Brain pericyte (primary cell): ENCODE measurements around the gene CTNNA2.

Experiments
- DNase-seq: peaks from one replicate; pipeline ENCODE4 v3.0.0-alpha.2; 2012; ENCODE audit warnings: low read depth, low spot score

The CTNNA2 gene

DNA sequence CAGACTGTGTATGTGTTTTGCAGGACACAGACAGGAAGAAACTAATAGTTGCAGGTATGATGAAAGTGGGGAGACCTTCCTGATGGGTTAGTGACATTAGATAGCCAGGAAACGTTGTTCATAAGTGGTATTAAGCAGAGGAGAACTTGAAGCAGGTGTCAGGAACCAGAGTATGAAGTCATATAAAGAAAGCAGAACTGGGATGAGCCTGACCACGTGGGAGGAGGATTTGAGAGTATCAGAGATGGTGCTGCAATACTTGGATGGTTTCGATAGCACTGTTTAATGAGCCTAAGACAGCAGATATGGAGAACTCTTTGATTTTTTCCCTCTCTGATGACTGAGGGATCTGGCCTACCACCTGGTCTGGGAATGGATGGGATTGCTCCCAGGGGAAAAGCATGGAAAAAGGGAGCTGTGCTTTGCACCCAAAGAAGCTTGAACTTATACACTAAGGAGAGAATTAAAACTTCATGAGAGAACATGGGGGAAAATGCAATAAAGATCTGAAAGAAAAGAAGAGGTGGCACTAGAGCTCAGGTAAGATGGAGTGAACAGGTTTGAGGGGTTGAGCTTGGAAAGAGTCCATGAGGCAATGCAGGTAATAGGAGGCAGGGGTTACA, 1017.7 kb downstream of the CTNNA2 start:
- DNase-seq, result no peak

DNA sequence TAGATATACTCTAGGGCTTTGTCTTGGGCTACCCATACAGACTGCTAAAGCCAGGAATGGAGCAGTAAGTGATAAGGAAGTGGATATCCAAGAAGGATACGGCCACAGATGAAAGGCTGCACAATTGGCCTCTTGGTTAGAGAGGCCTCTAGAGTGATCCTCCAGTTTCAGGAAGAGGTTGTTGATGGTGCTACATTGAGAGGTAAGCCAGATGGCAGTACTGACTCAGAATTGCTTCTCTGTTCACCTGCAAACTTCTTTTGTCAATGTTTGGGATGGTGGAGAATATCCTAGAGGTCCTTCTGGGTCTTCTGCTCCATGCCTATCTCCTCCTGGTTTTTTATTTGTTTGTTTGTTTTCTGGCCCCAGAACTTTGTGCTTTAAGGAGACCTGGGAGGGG, 1018.5 kb downstream of the CTNNA2 start:
- DNase-seq, result no peak

DNA sequence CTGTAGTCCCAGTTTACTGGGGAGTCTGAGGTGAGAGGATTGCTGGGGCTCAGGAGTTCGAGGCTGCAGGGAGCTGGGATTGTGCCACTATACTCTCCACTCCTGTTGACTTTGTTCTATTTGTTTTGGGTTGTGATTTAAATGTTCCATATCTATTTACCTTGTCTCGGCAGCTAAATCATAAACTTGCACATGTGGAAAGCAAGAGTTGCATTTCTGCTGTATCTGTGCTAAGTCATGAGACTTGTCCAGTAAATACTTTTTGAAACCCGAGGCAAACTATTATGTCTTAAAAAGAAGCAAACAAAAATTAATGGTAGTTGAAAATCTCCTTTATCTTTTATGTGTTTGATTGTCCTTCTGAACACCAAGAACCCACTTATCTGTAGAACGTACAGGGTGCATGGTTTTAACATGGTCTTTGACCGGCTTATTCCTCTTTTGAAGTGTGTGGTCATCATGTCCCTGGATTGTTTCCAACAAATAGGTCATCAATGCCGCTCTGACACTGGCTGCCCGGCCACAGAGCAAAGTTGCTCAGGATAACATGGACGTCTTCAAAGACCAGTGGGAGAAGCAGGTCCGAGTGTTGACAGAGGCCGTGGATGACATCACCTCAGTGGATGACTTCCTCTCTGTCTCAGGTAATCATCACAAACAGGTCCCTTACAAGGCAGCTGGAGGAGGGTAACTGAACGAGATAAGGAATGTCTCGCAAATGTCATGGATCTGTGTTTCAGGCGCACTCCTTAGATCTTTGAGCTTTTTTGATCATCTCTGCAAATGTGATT, 1032.8 kb downstream of the CTNNA2 start:
- no peak for DNase-seq

DNA sequence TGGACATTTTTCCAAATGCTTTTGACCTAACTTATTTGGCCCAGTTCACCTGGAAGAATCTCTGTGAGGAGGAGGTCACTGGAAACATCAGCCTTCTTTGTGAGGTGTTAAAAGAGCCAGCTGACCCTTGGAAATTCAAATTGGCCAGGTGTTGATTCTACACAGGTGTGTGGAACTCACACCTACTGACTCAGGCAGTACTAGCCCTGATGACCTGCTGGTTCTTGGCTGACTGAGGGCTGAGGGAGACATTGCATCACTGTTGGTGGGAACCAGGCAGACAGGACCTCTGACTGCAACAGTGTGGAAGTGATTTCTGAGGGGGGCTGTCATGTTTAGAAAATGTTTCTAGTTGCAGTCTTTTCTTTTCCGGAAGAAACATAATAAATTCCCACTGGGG, 1033.9 kb downstream of the CTNNA2 start:
- no peak for DNase-seq

DNA sequence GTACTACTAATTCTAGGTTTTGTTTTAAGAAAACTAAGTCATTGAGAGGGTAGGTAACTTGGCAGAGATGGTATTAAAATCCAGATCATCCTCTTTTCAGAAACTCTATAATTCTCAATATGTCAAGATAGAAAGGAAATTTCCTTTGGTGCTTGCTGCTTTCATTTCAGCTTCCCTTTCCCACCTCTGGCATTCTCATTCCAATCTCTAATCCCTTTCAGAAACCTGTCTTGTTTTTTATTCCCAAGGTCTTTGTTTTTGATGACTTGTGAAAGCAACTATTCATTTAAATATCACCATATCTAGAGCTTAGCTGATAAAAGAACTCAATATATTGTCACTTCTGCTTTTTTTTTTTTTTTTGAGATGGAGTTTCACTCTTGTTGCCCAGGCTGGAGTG, 1034.5 kb downstream of the CTNNA2 start:
- no peak for DNase-seq

DNA sequence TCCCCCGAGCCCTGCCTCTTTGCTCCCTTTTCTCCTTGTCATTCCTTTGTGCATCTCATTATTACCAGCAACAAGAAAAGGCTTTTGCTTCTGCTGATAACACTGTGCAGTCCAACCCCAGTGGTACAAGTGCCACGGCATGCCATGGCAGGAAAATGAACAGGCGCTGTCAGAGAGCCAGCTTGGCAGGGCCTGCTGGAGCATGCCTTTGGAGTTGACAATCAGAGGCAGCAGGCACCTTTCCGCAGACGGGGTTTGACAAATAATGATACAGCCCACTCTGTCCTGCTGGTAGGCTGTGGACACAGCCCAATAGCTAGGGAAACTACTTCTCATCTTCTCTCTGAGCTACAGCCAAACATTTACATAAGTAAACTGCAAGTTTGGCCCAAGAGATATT, 1035.6 kb downstream of the CTNNA2 start:
- DNase-seq, result no peak

DNA sequence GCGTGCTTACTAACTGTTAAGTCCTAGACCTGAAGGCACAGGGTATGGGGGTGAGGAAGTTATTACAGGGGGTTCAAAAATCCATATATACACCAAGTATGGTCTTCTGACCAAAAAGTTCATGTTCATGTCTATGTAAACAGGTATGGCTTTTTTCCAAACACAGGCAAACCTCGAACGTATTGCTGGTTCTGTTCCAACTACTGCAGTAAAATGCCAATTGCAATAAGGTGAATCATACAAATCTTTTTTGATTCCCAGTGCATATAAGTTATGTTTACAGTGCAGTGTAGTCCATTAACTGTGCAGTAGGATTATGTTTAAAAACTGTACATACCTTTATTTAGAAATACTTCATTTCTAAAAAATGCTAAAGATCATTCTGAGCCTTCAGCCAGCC, 1037.0 kb downstream of the CTNNA2 start:
- no peak for DNase-seq

DNA sequence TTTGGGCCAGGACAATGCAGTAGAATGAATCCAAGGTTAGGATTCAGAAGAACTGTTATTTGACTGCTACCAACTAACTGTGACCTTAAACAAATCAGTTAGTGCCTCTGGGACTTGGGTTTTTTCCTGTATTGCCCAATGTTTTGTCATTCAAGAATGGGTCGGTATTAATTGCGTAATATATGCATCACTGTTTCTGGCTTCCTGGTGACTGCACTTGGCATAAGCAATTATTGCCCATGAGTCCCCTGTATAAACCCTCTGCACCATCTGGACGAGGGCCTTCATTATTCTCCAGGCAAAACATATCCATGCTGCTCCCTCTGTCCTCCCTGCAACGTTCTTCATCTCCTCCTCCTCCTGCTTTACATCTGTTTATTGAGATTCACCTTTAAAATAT, 1047.5 kb downstream of the CTNNA2 start:
- no peak for DNase-seq

DNA sequence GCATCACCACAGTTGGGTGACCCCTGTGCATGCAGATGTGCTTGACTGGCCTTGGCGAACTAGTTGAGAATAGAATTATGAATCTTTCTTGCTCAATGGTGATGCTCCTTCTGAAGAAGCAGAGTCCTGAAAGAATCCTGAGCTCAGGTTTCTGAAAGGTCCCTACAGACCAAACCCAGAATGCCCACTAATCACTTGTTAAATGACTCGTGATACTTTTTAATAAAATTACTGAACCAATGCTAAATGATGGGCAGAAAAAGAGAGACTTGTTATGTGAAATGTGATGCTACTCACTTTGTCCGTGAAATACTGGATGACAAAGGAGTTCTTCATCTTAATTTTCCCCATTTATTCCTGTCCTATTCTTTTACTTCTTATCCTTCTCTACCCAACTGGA, 1055.2 kb downstream of the CTNNA2 start:
- no peak for DNase-seq

DNA sequence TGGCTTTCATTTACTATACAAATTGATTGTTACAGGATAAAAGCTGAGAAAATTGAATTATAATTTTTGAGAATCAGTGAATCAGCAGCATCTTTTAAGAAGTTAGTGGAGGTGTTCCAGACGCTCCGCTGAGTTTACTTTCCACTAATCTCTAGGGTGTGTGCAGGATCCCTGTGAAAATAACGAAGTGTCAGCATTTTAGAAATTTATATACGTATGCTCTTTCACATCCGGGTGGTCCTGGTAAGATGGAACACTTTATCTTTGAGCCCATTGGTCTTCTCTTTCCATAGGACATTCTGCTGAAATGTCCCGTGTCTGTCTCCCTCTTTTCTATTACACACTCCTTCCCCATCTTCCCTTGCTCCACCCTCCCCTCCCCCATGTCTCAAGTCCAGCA, 1060.3 kb downstream of the CTNNA2 start:
- no peak for DNase-seq

DNA sequence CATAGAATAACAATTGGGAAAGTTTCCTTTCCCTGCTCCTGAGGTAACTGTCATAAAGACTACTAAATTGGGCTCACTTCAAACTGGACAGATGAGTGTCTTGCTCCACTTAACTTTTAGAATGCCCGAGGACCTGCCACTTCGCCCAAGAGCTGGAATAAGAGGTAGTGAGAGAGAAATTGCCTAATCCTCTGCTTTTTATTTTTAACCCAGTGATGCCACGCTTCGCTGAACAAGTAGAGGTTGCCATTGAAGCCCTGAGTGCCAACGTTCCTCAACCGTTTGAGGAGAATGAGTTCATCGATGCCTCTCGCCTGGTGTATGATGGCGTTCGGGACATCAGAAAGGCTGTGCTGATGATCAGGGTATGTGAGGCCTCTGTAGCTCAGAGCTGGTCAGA, 1061.1 kb downstream of the CTNNA2 start:
- DNase-seq, result no peak

DNA sequence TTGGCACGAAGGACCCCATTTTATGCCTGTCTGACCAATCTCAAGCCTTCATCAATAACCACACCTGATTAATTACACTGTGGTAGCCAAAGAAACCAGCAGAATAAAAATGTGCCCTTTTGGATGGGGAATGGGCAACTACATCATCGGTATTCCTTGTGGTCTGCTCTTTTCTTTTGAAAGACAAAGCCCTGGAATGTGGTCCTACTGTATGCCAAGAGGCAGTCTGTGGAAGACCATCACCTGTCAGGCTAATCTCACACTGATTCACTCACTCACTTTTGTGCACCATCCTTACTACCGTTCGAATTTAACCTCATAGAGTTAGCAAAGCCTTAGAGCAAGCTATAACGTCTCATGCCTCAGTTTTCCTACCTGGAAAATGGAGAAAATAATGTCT, 1066.9 kb downstream of the CTNNA2 start:
- no peak for DNase-seq

DNA sequence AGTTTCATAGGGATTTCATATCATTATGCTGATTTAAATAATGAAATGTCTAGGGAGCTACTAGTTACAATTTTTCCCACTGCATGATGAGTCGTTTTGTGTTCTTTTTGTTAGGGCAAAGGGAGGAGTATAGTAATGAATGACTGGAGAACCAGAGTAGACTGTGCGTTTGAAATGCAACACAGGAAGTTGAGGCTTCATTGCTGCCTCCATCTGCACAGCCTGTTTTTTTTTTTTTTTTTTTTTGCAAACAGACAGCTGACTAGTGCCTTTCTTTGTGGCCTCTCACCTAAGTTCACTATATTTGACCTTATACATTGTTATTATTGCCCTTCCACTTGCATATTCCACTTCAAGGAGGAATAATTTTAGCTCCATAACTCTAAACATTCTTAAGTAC, 1078.4 kb downstream of the CTNNA2 start:
- no peak for DNase-seq

DNA sequence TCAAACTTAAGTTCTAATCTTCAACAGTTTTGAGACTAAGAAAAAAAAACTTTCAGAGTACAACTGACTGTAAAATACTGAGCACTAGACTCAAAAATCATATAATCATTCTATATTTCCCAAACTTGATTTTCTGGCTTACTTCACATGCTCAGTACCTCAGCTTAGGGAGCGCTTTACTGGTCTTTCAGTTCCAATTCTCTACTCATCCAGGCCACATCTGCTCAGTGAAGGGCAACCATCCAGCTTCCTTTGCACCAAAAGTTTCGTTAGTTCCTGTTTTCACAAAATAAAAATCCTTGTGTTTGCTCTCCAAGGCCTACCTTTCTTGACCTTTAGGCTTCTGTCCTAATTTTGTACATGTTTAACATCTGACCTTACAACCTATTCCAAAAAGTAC, 1079.3 kb downstream of the CTNNA2 start:
- no peak for DNase-seq

DNA sequence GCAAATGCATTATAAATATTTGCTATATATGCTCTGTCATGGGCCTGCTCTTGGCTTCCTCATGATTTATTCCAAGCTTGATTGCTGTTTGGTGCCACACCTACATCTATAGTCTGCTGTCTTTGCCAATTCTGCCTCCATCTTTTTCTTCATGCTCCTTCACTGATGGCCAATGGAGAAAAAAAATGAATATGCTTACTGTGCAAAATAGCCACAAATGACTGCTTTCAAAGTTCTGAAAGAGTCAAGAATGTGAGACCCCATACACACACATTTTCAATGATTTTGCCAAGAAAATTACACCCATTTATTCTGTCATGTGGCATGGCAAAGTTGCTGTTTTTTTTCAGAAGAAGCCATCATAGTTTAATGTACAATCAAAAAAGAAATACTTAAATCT, 1097.3 kb downstream of the CTNNA2 start:
- DNase-seq, result no peak

DNA sequence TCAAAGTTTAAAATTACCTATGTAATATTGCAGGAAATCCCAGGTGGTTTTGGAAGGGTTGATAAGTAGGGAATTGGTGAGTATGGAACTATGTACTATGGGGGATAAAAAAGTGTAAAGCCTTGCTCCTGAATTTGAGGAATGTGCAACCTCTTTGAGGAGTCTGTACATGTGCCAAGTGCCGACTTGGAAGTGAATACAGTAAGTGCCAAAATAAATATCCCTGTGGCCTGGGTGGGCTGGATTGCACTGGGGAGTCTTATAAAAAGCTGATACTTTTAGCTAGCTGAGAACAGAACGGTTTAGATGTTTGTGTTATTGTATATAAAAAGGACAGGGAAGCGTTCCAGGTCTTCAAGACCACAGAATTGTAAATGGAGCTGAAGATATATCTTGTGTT, 1108.8 kb downstream of the CTNNA2 start:
- DNase-seq, result no peak

DNA sequence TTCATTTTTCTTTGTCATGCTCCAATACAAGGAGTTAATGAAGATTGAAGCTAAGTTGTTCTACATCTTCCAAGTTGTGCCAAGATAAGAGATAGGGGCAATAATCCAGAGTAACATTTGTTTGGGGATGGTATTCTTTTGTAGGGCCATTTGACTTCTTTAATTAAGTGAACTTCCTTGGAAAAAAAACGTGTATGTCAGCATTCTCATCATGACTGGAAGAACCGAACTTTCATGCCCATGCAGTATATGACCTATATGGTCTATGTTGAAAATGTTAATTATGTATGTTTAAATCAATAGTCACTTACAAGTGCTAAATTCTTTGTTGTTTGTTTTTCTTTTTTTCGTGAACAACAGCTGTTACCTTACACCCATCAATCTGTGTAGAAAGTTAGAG, 1111.2 kb downstream of the CTNNA2 start:
- no peak for DNase-seq

DNA sequence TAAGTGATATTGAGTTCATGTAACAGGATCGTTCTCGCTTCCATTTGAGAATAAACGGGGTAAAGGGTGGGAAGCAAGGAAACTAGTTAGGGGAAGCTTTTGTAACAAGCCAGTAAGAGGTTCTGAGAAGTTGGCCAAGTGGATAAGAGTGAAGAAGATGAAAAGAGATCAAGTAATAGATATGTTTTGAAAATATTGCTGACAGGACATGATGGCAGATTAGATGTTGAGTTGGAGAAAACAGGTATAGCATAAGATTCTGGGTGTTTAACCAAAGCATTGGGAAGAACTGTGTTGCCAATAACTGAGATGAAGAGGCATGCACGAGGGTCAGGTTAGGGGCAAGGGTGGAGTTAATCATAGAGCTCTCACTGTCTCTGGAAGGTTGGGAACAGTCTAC, 1121.7 kb downstream of the CTNNA2 start:
- DNase-seq, result no peak

DNA sequence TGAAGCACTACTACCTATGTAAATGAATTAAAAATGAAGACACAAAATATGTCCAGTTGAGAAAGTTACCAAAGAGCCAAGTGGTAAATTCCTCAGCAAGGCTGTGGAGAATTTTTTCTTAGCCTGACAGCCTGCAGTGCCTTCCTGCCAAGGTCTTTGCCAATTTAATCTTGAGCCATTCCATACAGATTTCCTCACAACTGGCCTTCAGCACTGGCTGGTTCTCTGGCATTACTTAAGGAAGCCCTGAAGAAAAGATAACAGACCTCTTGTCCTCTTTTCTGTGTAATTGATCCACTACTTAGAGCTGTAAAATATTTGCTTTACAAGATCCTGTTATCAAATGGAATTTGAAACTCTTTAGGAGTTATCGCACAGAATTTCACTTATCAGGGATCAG, 1125.9 kb downstream of the CTNNA2 start:
- DNase-seq, result no peak

DNA sequence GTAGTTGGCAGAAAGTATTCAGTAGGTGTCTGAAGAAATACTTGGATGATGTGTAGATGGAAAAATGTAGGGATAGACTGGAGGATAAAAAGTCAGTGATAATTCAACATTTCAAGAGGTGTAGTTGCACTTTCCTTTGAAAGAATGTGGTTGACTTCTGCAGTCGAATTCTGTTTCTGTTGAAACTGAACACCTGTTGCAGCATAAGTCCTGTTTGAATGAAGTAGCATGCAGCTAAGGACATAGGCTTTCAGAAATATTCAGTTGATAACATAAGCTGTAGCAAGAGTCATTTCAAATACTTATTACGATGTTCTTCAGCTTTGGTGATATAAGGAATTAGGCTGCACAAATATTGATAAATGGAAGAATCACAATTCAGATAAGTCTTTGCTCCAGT, 1129.6 kb downstream of the CTNNA2 start:
- no peak for DNase-seq

DNA sequence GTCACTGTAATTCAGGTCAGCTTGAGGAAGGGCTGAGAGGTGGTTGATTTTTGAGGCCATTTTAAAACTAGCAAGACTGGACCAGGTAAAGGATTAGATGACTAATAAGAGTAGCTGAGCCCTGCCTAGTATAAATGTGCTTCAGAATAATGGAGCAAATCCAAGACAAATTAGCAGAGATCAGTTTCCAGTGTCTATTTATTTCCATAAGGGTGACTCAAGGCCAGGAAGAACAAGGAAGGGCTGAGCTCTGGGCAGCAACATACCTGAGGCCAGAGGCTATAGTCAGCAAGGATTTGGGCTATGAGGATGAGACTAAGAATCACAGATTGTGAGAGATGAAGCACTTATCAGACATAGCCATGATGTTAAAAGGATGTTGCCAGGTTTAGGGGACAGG, 1130.7 kb downstream of the CTNNA2 start:
- no peak for DNase-seq

DNA sequence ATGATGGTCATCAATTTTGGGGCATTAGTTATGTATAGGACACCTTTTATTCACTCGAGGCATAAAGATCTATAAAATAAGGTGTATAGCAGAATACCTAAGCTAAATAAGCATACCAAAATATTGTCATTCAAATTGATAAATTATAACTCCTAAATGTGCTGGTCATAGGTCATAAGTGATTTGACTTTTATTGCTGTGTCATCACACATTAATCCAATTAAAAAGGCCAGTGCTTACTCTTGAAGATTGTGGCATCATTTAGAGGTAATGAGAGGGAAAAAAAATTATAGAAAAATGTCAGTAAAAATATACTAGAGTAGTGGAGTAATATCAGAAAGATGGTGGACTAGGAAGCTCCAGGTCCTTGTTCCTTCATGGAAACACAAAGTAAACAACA, 1138.6 kb downstream of the CTNNA2 start:
- no peak for DNase-seq

DNA sequence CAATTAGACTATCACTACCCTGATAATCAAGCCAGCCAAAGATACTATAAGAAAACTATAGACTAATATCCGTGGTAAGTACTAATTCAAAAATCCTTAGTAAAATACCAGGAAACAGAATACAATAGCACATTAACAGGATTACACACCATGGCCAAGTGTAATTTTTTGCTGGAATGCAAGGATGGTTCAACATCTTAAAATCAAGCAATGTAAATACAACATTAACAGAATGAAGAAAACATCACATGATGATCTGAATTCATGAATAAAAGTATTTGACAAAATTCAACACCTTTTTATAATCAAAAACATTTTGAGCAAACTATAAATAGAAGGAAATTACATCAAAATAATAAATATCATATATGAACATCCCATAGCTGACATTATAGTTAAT, 1142.4 kb downstream of the CTNNA2 start:
- no peak for DNase-seq

DNA sequence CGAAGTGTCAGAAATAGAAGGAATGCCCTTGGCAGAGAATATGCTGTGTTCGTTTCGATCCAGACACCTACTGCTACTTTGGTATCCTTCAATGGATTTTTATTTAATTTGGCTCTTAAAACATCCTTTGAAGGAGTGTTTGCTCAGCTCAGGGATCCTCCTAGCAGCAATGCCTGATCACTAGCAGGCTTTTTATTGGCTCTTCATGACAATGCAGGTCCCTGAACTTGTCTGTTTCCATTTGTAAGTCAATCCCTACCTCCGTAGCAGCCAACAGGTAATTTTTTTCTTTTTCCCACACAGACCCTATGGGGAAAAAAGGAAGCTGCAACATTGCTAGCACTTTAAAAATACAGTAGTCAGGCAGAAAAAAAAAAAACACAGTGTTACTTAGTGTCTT, 1157.9 kb downstream of the CTNNA2 start:
- no peak for DNase-seq
